A673 (cell line): ENCODE measurements around the gene LMAN1.

Source experiments
- CTCF ChIP-seq: fragments of 300-800, 200-600 bp; sonication (generic); conservative IDR thresholded peaks from 2 replicates; pipeline ENCODE4 v1.5.1; 2017; ENCODE audit warnings: low read depth, mild to moderate bottlenecking, antibody characterized with exemption, low read length, moderate library complexity, mixed read lengths
- EZH2 ChIP-seq: fragments of 200-600 bp; sonication (generic); IDR thresholded peaks from 2 replicates; pipeline ENCODE4 v1.6.1; 2017; ENCODE audit warnings: borderline replicate concordance, low read depth, mild to moderate bottlenecking, mixed read lengths, antibody characterized with exemption, low read length; ENCODE audit not compliant: poor library complexity, severe bottlenecking

- TF ChIP-seq CTCF (no peak), EZH2 (no peak)
Observed at GRCh38 chr18:59381949-59382348, 22.9 kb upstream of the LMAN1 start.
